A549 (cell line): Measurements from ENCODE around the gene METTL21C. TPM values are rescaled to one million over a fixed set of nuclear protein-coding genes. Genes with fewer than 3 reads are reported as not detected.

Experiments used
- ATAC-seq, 2 experiments: fragments of 200-7000 bp in 1 of 2; fragments of >200 bp in 1 of 2; cut with Nextera tagmentation in 1 of 2; cut with Tn5 transposase in 1 of 2; 3 replicates each; pipeline versions ENCODE4 v1.8.0 to v1.9.1; 2018 to 2020; ENCODE audit warnings: mild to moderate bottlenecking in 1 of 2, moderate library complexity in 1 of 2
- CTCF ChIA-PET: fragments of 300-600 bp; sonication (Branson Sonifier 250); formaldehyde crosslinking; extraction: SDS; loops from one replicate; lab custom pipeline; 2021; ENCODE audit warnings: antibody characterized with exemption, inconsistent platforms; lab: Yijun Ruan, JAX
- POLR2A ChIA-PET: fragments of 350-600 bp; formaldehyde crosslinking; extraction: SDS; loops from one replicate; lab custom pipeline; 2021; ENCODE audit warnings: antibody characterized with exemption, inconsistent platforms; lab: Yijun Ruan, JAX
- DNase-seq, 2 experiments: peaks; one replicate each; pipeline versions ENCODE4 v3.0.0 to v3.0.0-alpha.2; 2011 to 2016; ENCODE audit warnings: low read depth in 1 of 2, low spot score in 1 of 2
- FAIRE-seq: peaks from 2 replicates; lab custom pipeline; 2011; peaks lifted over from hg19 to GRCh38; lab: Jason Lieb, UNC
- H3K27ac ChIP-seq, 2 experiments: fragments of >200 bp; sonication (Bioruptor Twin); formaldehyde crosslinking; 3 replicates each; pipeline ENCODE4 v1.5.1; 2016 to 2017
- H3K4me1 ChIP-seq: fragments of >200 bp; sonication (Bioruptor Twin); formaldehyde crosslinking; 3 replicates; pipeline ENCODE4 v1.6.1; 2016
- H3K4me2 ChIP-seq: fragments of >200 bp; sonication (Bioruptor Twin); formaldehyde crosslinking; 3 replicates; pipeline ENCODE4 v1.6.1; 2016
- H3K4me3 ChIP-seq: fragments of >200 bp; sonication (Bioruptor Twin); formaldehyde crosslinking; 3 replicates; pipeline ENCODE4 v1.5.1; 2016
- H3K9me3 ChIP-seq: fragments of >200 bp; sonication (Bioruptor Twin); formaldehyde crosslinking; 3 replicates; pipeline ENCODE4 v1.6.1; 2016
- ATOH8 ChIP-seq: fragments of 250-450 bp; sonication (Bioruptor Pico); IDR thresholded peaks from 2 replicates; pipeline ENCODE4 v1.5.0; 2020; ENCODE audit warnings: low read depth, mild to moderate bottlenecking, moderate library complexity
- BCL3 ChIP-seq: fragments of >200 bp; sonication (Bioruptor Twin); formaldehyde crosslinking; IDR thresholded peaks from 3 replicates; pipeline ENCODE4 v1.6.1; 2016
- CEBPB ChIP-seq, 2 experiments: fragments of >200 bp in 1 of 2; sonication (Bioruptor Twin) in 1 of 2; formaldehyde crosslinking in 1 of 2; IDR thresholded peaks; 2 replicates each; pipeline ENCODE4 v1.6.1; 2012 to 2016
- CTCF ChIP-seq: fragments of >200 bp; sonication (Bioruptor Twin); formaldehyde crosslinking; IDR thresholded peaks from 3 replicates; pipeline ENCODE4 v1.5.1; 2016
- EHMT2 ChIP-seq: fragments of 200-600 bp; sonication (generic); IDR thresholded peaks from 2 replicates; pipeline ENCODE4 v1.6.1; 2016; ENCODE audit warnings: antibody characterized with exemption, low read depth, mild to moderate bottlenecking, moderate library complexity
- ELK1 ChIP-seq: fragments of 150-350 bp; IDR thresholded peaks from 2 replicates; pipeline ENCODE4 v1.6.1; 2014; ENCODE audit warnings: low read depth, mild to moderate bottlenecking, low read length
- HDAC2 ChIP-seq: fragments of 200-600 bp; sonication (generic); IDR thresholded peaks from 2 replicates; pipeline ENCODE4 v1.6.1; 2016
- HOXA7 ChIP-seq: fragments of 250-450 bp; sonication (Bioruptor Pico); IDR thresholded peaks from 2 replicates; pipeline ENCODE4 v1.5.0; 2020; ENCODE audit warnings: mild to moderate bottlenecking, moderate library complexity
- JUN ChIP-seq, 2 experiments: fragments of >200 bp; sonication (Bioruptor Twin); formaldehyde crosslinking; IDR thresholded peaks; 2 replicates in 1 of 2; 3 replicates in 1 of 2; pipeline ENCODE4 v1.6.1; 2016 to 2017
- KDM1A ChIP-seq: fragments of 200-600 bp; sonication (generic); IDR thresholded peaks from 2 replicates; pipeline ENCODE4 v1.6.1; 2016; ENCODE audit warnings: low read depth, mild to moderate bottlenecking
- MAFK ChIP-seq: fragments of 450-650 bp; IDR thresholded peaks from 2 replicates; pipeline ENCODE4 v1.6.1; 2014; ENCODE audit not compliant: partially characterized antibody
- MAX ChIP-seq: IDR thresholded peaks from 2 replicates; pipeline ENCODE4 v1.6.1; 2012
- MYC ChIP-seq: IDR thresholded peaks from 2 replicates; pipeline ENCODE4 v1.6.1; 2012; ENCODE audit warnings: mild to moderate bottlenecking, inconsistent platforms, low read length, improper control_type of control experiment, borderline replicate concordance
- NFE2L2 ChIP-seq: fragments of 150-350 bp; conservative IDR thresholded peaks from 2 replicates; pipeline ENCODE4 v1.6.1; 2014; ENCODE audit warnings: low read length
- NR3C1 ChIP-seq: fragments of >200 bp; sonication (Bioruptor Twin); formaldehyde crosslinking; IDR thresholded peaks from 3 replicates; pipeline ENCODE4 v1.6.1; 2017
- PHF8 ChIP-seq: fragments of 200-600 bp; sonication (generic); IDR thresholded peaks from 2 replicates; pipeline ENCODE4 v1.6.1; 2016; ENCODE audit warnings: low read depth, mild to moderate bottlenecking, antibody characterized with exemption, moderate library complexity, borderline replicate concordance
- POLR2AphosphoS2 ChIP-seq: conservative IDR thresholded peaks from 2 replicates; pipeline ENCODE4 v1.6.1; 2012; ENCODE audit warnings: low read length, improper control_type of control experiment, inconsistent platforms
- RARB ChIP-seq: fragments of 250-450 bp; sonication (Bioruptor Pico); IDR thresholded peaks from 2 replicates; pipeline ENCODE4 v1.8.0; 2021; ENCODE audit warnings: mild to moderate bottlenecking, moderate library complexity
- RFX5 ChIP-seq: fragments of 450-650 bp; IDR thresholded peaks from 2 replicates; pipeline ENCODE4 v1.7.1; 2014; ENCODE audit warnings: antibody characterized with exemption, mild to moderate bottlenecking, moderate library complexity
- SREBF2 ChIP-seq: fragments of 450-650 bp; IDR thresholded peaks from 2 replicates; pipeline ENCODE4 v1.6.1; 2014; ENCODE audit warnings: mild to moderate bottlenecking, moderate library complexity
- TFCP2L1 ChIP-seq: fragments of 250-450 bp; sonication (Bioruptor Pico); IDR thresholded peaks from 2 replicates; pipeline ENCODE4 v1.5.0; 2021; ENCODE audit warnings: mild to moderate bottlenecking
- TP53 ChIP-seq: fragments of 250-450 bp; sonication (Bioruptor Pico); IDR thresholded peaks from 2 replicates; pipeline ENCODE4 v1.5.0; 2021; ENCODE audit warnings: mild to moderate bottlenecking, moderate library complexity
- whole genome bisulfite sequencing: methylation state at CpG from one replicate; pipeline ENCODE4 v1.1.6; 2017; ENCODE audit errors: missing lambda C conversion rate; 5-methylcytosine and 5-hydroxymethylcytosine counted together
- polyA plus RNA-seq, 4 experiments: library from polyadenylated mRNA; depleted of rRNA in 3 of 4; stranded (reverse); fragments of >200 nt; fragmentation: RNase III in 1 of 4; extraction: RNeasy Plus Mini Kit Qiagen cat#74134 plus additional on column Dnase treatment in 1 of 4; gene quantifications; 2 replicates in 3 of 4; 3 replicates in 1 of 4; pipeline ENCODE4 v1.2.3, GENCODE V29; 2011 to 2017

The METTL21C gene
- polyA plus RNA-seq, 2 of the 4 experiments (the other 2 are of a cell fraction) = not detected

- H3K4me3 ChIP-seq = no peak overlapping the region
- FAIRE-seq = no peak
- TF ChIP-seq ATOH8 (CRISPR knock-in tag) = no peak
- TF ChIP-seq EHMT2 = no peak
- no peak for TF ChIP-seq CTCF
- TF ChIP-seq POLR2AphosphoS2 = no peak
- TF ChIP-seq HDAC2 = no peak
- TF ChIP-seq BCL3 = no peak
- TF ChIP-seq JUN (IDR thresholded peaks at IDR 0.05) = no peak
- no peak for TF ChIP-seq RARB (CRISPR knock-in tag)
- TF ChIP-seq KDM1A = no peak
- TF ChIP-seq PHF8 = no peak
- TF ChIP-seq SREBF2 = no peak
- TF ChIP-seq MAX = no peak
- no peak for TF ChIP-seq MYC
- no peak for TF ChIP-seq RFX5
- no peak for TF ChIP-seq HOXA7
- no peak for TF ChIP-seq NR3C1
- TF ChIP-seq, all 56 proteins: peak for 0
- Histone ChIP-seq H3K27ac (no peak overlapping the region), H3K4me1 (no peaks in the 10 kb centered on the region), H3K9me3 (no peaks in the 10 kb centered on the region), H3K4me2 (no peak overlapping the region)
- POLR2A ChIA-PET = no interaction called here
- 84% methylated on average over 4 of the region's 4 CpGs for WGBS
- CTCF ChIA-PET = no interaction called here
- DNase-seq (no peak), ATAC-seq (no peak)
These were observed 4.0 kb downstream of the METTL21C start for GRCh38 chr13:102690883-102691282.

- CTCF ChIA-PET = no interaction called here
- Histone ChIP-seq H3K4me1 (no peaks in the 10 kb centered on the region), H3K9me3 (no peaks in the 10 kb centered on the region), H3K27ac (no peak overlapping the region), H3K4me3 (no peak overlapping the region), H3K4me2 (no peak overlapping the region)
- ATAC-seq = no peak
- no peak for TF ChIP-seq TP53
- TF ChIP-seq MAFK = no peak
- TF ChIP-seq EHMT2 = no peak
- TF ChIP-seq JUN (IDR thresholded peaks at IDR 0.05) = no peak
- POLR2A ChIA-PET = no interaction called here
- DNase-seq = no peak
- FAIRE-seq = no peak
- 67% methylated on average over 10 of the region's 13 CpGs for WGBS
These were observed 6.4 kb downstream of the METTL21C start for GRCh38 chr13:102688306-102688973.

- no peak for ATAC-seq
- CTCF ChIA-PET = no interaction called here
- Histone ChIP-seq H3K9me3 (no peaks in the 10 kb centered on the region), H3K4me2 (no peak overlapping the region), H3K27ac (no peak overlapping the region), H3K4me1 (no peaks in the 10 kb centered on the region), H3K4me3 (no peak overlapping the region)
- no peak for FAIRE-seq
- POLR2A ChIA-PET = no interaction called here
- no peak for DNase-seq
- no peak for TF ChIP-seq EHMT2
- no peak for TF ChIP-seq TFCP2L1 (CRISPR knock-in tag)
- no peak for TF ChIP-seq JUN (IDR thresholded peaks at IDR 0.05)
- no peak for TF ChIP-seq CTCF
- no peak for TF ChIP-seq CEBPB (IDR thresholded peaks at IDR 0.05)
- no peak for TF ChIP-seq ELK1
- no peak for TF ChIP-seq NFE2L2
- 76% methylated on average over 7 of the region's 7 CpGs for WGBS
These were observed 7.3 kb downstream of the METTL21C start for GRCh38 chr13:102687520-102687919.
